HL-60 (cell line): ENCODE data around the gene NMT2.

Experiments
- DNase-seq, 2 experiments: peaks; one replicate each; pipeline ENCODE4 v3.0.0-alpha.2; 2010 to 2020; ENCODE audit warnings: low read depth in 1 of 2, low spot score in 1 of 2
- H3K27ac ChIP-seq: fragments of 250-450 bp; sonication (Bioruptor Pico); replicated peaks from 2 replicates; pipeline ENCODE4 v1.5.1; 2020; ENCODE audit warnings: mild to moderate bottlenecking, moderate library complexity
- H3K27me3 ChIP-seq: fragments of 250-450 bp; sonication (Bioruptor Pico); 2 replicates; pipeline ENCODE4 v1.5.1; 2021; ENCODE audit warnings: mild to moderate bottlenecking, moderate library complexity; ENCODE audit not compliant: insufficient read depth, poor library complexity, severe bottlenecking
- H3K4me3 ChIP-seq: replicated peaks from 2 replicates; pipeline ENCODE4 v1.5.1; 2011; ENCODE audit warnings: mild to moderate bottlenecking, control low read depth, low read length; ENCODE audit not compliant: insufficient read depth
- CTCF ChIP-seq: IDR thresholded peaks from one replicate; pipeline ENCODE4 v1.5.1; 2011; ENCODE audit warnings: low read length, control low read depth, inconsistent platforms; ENCODE audit not compliant: insufficient read depth
- GABPA ChIP-seq: IDR thresholded peaks from 2 replicates; pipeline ENCODE4 v1.6.1; 2012; ENCODE audit warnings: low read depth
- POLR2AphosphoS5 ChIP-seq: IDR thresholded peaks from 2 replicates; pipeline ENCODE4 v1.6.1; 2012; ENCODE audit warnings: low read depth
- REST ChIP-seq: IDR thresholded peaks from 2 replicates; pipeline ENCODE4 v1.6.1; 2012; ENCODE audit warnings: low read depth; ENCODE audit not compliant: insufficient replicate concordance
- SPI1 ChIP-seq: IDR thresholded peaks from 2 replicates; pipeline ENCODE4 v1.6.1; 2012; ENCODE audit warnings: low read depth, mild to moderate bottlenecking, borderline replicate concordance

Gene NMT2

GRCh38 chr10:15182540-15183207 lies 14.2 kb upstream of the NMT2 start:
- H3K27me3 ChIP-seq: no peaks in the 10 kb centered on the region
- H3K4me3 ChIP-seq: no peak overlapping the region
- no peak for TF ChIP-seq SPI1
- TF ChIP-seq REST: no peak
- TF ChIP-seq GABPA: no peak
- no peak for TF ChIP-seq POLR2AphosphoS5
- no peak for TF ChIP-seq CTCF
- no peak overlapping the region for H3K27ac ChIP-seq
- no peak for DNase-seq

DNA sequence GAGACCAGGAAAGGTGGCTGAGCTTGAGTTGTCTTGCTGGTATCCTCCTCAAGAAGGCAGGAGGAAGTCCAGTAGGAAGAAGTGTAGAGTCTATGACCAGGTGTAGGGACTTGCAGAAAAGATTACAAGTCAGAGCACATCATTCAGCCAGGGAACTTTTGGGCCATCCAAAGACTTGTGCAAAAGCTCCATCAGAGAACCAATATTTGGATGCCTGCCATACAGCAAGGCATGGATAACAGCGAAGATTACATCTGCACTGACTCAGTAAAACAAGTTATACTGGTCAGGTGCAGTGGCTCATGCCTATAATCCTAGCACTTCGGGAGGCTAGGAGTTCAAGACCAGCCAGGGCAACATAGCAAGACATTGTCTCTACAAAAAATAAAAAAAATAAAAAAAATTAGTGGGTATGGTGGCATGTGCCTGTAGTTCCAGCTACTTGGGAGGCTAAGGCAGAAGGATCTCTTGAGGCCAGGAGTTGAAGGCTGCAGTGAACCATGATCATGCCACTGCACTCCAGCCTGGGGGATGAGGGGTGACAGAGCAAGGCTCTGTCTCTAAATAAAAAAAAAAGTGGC lies 13.2 kb upstream of the NMT2 start:
- Histone ChIP-seq H3K27me3 (no peaks in the 10 kb centered on the region), H3K27ac (no peak overlapping the region), H3K4me3 (no peak overlapping the region)
- TF ChIP-seq POLR2AphosphoS5: no peak
- no peak for TF ChIP-seq SPI1
- DNase-seq: no peak

DNA sequence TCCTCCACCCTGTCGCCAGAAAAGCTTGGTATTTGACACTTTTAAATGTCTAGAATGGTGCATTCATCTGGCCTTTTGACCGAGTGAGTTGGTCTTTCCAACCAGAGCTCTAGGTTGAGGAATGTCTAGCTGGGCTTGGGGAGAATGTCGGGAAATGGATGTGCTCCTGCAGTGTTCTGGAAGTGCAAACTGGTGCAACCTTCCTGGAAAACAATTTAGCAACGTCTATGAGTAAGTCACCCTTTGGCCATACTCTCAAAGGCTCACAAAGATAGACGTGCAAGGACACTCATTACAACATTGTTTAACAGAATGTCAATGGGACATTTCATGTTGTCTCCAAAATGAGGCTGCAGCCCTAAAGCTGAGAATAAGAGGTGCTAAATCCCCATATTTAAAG lies 12.2 kb upstream of the NMT2 start:
- no peak for DNase-seq
- TF ChIP-seq GABPA (no peak), REST (no peak), POLR2AphosphoS5 (no peak), SPI1 (no peak)
- no peak overlapping the region for H3K4me3 ChIP-seq
- H3K27me3 ChIP-seq: no peaks in the 10 kb centered on the region
- H3K27ac ChIP-seq: no peak overlapping the region

- TF ChIP-seq SPI1 (no peak), REST (no peak), CTCF (no peak)
- Histone ChIP-seq H3K27me3 (no peaks in the 10 kb centered on the region), H3K4me3 (no peak overlapping the region), H3K27ac (no peak overlapping the region)
- no peak for DNase-seq
Measured at GRCh38 chr10:15176269-15176668, 7.8 kb upstream of the NMT2 start.
